Subcutaneous preadipocyte (primary cell): Measurements from ENCODE around the gene CASP7. TPM values are rescaled to one million over a fixed set of nuclear protein-coding genes. Genes with fewer than 3 reads are reported as not detected.

ENCODE experiments used
- total RNA-seq: library from RNA; depleted of rRNA; stranded (reverse); fragments of >200 nt; gene quantifications from 2 replicates; pipeline ENCODE4 v1.2.3, GENCODE V29; 2012

The CASP7 gene
- 23.5 and 25.2 TPM in 2 replicates for total RNA-seq

DNA sequence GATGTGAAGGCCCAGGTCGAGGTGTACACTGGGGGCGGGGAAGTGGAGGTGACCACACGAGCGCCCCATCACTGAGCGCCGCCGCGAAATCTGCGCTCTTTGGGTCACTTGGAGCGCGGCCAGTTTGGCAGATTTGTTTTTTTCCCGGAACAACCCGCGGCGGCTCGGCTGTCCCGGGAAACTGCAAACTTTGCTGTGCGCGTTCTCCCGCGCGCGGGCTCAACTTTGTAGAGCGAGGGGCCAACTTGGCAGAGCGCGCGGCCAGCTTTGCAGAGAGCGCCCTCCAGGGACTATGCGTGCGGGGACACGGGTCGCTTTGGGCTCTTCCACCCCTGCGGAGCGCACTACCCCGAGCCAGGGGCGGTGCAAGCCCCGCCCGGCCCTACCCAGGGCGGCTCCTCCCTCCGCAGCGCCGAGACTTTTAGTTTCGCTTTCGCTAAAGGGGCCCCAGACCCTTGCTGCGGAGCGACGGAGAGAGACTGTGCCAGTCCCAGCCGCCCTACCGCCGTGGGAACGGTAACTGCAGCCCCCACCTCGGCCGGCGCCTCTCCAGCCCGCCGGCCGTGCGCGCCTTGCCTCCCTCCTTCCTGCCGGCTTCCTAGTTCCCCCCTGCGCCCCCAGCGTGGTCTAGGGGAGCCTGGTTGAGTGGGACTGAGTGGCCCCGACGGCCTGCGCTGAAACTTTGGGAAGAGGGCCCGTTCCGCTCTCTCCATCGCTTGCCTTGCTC, at the start of gene CASP7:
TSS of gene CASP7 (plus strand) at position 450 of the 727 bp plus-strand sequence. CDS start 17,582 bp downstream, outside the sequence.

DNA sequence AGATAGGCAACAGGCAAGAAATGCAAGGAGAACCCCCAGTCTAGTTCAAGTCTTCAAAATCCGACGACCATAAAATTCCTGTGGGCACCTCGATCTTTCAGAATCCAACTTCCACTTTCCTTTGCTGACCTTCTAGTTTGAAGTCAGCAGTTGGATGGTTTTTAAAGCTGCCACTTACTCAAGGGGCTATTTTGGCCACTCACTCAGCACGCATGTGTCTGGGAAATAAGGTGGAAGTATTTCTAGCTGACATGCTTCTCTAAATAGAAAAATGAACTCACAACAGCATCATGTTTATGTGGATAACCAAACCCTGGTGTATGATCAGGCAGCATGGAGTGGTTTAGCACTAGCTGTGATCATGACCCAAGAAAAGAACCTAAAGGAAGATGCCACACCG, 15.8 kb upstream of the CASP7 start, which contains the start of gene NRAP:
TSS of gene NRAP (minus strand) at position 134 of the 400 bp plus-strand sequence. CDS start 159 bp downstream, outside the sequence.

DNA sequence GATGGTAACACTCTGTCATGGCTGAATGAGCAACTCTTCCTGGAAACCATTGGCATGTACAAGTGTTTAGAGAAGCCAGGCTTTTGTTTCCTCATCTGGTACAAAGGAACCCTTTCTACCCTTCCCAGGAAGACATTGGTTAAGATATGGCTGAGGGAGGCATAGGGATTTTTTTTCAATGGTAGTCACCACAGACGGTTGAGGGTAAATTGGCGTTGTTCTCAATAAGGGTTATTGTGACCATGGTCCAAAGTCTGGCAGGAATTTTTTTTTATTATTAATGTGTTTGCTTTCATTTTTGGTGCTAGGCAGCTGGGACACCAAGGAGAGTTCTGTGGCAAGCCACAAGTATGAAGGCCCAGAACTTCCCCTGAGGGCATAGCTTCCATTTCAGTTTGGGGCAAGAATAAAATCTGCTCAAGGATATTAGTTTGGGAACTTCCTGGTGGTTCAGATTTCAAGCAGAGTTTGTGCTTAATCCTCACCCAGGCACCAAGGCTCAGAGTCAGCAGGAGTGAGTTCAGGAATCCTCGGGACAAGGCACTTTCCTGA, 71.5 kb downstream of the CASP7 start, which contains the start of gene PLEKHS1:
TSS of gene PLEKHS1 (plus strand) at position 502 of the 552 bp plus-strand sequence. CDS start 3,596 bp downstream, outside the sequence.

Other genes starting within 250 kb of the CASP7 start
- not detected in 2 replicates for gene HABP2, start 126.9 kb upstream of the CASP7 start, total RNA-seq
- gene NRAP, start 15.9 kb upstream of the CASP7 start, total RNA-seq: not detected in 2 replicates
- not detected in 2 replicates for gene PLEKHS1, start 71.8 kb downstream of the CASP7 start, total RNA-seq
- 4.0 and 7.0 TPM in 2 replicates for gene DCLRE1A, start 174.2 kb downstream of the CASP7 start, total RNA-seq
- 9.9 and 18.0 TPM in 2 replicates for gene NHLRC2, start 174.7 kb downstream of the CASP7 start, total RNA-seq